CMK (cell line): ENCODE data around the gene COLQ.
"Not testable (repeated sequence)": the region's sequence is repeated elsewhere in the genome, so short reads cannot be mapped to it uniquely, and the experiment has no call there.

Experiments used
- DNase-seq: peaks from one replicate; pipeline ENCODE4 v3.0.0-alpha.2; 2010; ENCODE audit warnings: low read depth

Gene COLQ

DNA sequence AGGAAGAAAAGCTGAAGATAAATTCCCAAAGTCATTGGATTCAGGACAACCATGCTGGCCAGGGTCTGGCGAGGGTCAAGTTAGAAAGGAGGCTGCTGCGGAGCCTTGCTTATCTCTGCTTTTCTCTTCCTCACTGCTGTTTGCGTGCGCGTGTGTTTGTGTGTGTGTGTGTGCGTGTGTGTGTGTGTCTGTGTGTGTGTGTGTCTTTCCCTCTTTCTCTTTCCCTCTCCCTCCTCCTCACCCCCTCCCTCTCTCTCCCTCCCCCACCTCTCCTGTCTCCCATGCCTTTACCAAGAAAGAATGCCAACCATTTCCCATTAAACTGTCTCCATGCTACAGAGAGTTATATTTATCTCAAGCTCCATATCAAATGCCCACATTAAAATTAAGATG lies at the start of gene COLQ:
TSS of gene COLQ (minus strand) at position 134 of the 393 bp plus-strand sequence. CDS start at position 53, 81 bp downstream.
- no peak for DNase-seq

DNA sequence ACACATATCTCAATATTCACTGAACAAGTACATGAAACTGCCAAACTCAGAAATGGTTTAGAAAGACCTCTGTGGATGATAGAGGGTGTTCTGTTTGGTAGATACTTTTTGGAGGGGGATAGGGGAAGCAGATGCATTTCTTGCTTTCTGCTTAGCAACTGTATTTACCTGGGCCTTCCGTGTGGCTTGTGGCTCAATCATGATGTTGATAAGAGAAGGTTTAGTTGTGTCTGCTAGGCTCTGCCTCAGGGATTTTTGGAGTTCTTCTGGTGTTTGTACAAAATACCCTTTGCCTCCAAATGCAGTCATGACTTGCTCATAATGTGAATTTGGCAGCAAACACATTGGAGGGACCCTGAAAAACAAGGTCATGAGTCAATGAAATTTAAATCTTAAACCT lies 41.7 kb upstream of the COLQ start:
- no peak for DNase-seq

DNA sequence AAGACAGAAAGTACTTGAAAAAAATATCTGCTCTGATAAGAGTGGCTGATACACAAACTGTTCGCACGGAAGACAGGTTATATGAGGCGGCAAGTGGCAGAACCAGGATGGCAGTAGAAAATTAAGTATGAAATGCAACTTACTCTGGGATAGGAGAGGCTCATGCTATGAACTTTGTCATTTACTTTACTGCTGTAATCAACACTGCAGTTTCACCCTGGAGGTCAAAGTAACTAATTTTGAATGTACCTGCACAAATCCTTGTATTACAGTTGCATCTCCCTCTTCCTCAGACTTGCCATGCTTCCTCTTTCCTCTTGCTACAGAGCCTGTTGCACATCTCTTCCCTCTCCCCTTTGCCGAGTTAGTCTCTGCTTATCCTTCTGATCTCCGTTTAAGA lies 41.1 kb upstream of the COLQ start:
- no peak for DNase-seq

DNA sequence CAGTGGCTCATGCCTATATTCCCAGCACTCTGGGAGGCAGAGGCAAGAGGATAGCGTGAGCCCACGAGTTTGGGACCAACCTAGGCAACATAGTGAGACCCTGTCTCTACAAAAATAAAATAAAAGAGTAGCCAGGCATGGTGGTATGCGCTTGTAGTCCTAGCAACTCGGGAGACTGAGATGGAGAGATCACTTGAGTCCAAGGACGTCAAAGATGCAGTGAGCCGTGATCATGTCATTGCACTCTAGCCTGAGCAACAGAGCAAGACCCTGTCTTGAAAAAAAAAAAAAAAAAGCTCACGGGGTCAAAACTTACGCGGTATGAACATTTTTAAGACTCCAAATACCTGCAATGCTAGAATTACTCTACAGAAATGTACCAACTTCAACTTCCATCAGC lies 37.1 kb upstream of the COLQ start:
- DNase-seq: no peak

DNA sequence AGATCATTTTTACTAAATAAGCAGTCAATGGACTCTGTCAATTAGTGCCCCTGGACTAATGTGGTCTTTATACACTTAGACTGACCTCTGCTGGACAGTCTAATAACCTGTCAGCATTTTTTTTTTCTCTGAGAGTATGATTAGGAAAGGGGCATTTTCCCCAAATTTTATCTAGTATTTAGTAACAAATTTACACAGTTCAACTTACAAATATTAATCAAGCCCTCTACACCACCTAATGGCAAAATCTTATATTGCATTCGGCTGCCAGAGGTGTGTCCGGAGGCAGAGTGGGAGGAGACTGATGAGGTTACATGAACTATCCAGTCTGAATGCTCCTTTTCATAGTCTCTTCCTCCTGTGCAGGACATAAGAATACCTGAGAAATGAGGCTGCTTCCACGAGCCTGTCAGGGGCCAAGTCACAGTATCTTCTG lies 36.0 kb upstream of the COLQ start:
- peak; percentile 74 for DNase-seq

DNA sequence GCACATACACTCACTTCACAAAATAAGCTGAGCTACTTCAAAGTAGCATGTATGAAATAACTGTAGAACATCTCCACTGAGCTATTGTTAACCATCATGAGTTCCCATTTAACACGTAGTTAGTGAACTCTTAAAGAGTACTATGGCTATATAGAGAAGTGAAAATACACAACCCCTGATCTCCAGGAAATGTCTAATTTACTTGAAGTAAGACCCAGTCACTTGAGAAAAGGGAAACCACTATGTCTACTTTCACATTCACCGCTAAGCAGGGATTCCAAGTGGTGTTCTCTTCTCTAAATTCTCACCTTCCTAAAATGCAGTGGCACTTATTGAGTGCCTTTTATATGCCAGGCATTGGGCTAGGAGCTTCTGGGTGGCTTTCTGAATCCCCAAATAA lies 35.0 kb upstream of the COLQ start:
- DNase-seq: no peak

DNA sequence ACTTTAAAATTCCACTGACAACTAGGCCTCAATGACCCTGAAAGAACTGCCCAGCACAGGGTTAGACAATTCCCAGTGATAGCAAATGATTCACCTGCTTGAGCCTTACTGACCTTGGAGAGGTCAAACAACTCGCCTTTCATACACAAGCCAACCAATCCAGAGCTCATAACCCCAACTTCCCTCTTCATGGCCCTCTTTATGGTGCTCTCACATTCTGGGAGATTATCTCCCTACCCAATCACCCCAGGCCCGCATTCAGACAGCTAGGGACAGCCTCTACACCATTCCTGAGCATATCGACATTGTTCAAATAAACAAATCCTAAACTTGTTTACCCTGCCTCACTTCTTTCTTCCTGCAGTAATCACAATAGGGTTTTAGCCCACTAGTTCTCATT lies 32.2 kb upstream of the COLQ start:
- DNase-seq: no peak

DNA sequence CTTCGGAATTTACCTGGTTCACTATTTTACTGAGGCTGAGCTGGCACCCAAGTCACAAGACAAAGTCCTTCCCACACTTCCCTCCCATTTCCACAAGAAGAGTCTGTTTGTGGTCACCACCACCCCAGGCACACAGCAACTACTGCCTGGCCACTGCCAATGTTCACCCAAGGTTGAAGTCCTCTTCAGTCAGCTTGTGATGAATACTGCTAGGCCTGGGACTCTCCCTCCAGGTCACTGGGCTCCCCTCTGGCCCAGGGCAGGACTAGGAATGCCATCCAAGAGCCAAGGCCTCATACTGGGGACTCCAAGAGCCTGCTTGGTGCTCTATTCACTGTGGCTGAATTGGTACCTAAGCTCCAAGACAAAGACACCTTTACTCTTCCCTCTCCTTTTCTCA lies 30.4 kb upstream of the COLQ start:
- no peak for DNase-seq

DNA sequence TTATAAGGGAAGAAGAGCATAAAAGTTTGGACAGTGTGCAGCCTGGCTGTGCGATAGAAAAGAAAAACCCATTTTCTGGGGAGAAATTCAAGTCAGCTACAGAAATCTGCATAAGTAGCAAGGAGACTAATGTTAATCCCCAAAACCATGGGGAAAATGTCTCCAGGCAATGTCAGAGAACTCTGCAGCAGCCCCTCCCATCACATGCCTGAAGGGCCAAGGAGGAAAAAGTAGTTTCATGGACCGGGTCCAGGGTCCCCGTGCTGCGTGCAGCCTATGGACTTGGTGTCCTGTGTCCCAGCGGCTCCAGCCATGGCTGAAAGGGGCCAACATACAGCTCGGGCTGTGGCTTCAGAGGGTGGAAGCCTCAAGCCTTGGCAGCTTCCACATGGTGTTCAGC lies 28.3 kb upstream of the COLQ start:
- no peak for DNase-seq

DNA sequence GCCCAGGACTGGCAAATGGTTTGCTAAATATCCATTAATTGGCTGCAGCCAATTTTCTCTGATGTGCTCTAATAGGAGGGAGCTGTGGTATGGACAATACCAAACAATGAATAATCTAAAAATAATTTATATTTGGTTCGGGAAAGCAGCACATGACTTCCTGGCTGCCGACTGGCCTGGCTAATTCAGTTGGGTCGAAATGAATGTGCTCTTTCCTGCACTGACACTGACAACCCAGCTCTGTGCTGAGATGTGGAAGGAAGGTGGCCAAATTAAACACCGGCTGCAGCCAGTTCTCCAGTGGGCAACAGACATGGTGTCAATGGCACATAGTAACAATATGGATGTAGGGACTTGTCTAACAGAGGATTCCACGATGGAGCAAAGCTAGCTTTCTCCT lies 21.1 kb upstream of the COLQ start:
- DNase-seq: no peak

DNA sequence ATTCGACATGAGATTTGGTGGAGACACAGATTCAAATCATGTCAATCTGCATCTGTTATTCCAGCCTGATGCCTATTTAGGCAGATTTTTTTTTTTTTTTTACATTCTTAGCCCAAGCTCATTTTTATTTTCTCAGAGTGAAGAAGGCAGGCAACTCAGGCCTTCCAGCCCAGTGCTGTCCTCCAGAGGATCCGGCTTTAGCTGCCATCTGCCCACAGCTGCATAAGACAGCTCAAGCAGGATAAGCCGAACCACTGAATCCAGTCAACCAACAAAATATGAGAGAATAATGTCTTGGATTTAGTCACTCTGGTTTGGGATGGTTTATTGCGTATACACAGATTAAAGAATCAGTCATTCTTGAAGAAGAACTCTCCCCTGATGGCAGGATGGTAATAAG lies 19.9 kb upstream of the COLQ start:
- no peak for DNase-seq

DNA sequence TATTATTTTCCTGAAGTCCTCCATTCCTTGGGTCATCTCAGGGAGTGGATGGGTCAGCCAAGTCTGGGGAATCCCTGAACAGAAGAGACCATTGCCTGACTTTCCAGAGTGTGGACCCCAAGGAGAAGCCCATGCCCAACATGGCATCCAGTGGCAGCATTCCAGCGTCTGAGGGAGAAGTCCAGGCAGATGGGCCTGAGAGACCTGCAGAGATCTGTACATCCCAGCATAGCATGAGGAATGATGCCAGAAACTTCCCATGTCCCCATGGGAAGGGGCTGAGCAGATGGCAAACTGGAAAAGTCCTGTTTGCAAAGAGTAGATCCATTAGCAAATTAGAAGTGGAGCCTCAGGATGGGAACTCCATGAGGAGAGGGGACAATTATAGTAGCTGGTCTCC lies 17.6 kb upstream of the COLQ start:
- DNase-seq: no peak

DNA sequence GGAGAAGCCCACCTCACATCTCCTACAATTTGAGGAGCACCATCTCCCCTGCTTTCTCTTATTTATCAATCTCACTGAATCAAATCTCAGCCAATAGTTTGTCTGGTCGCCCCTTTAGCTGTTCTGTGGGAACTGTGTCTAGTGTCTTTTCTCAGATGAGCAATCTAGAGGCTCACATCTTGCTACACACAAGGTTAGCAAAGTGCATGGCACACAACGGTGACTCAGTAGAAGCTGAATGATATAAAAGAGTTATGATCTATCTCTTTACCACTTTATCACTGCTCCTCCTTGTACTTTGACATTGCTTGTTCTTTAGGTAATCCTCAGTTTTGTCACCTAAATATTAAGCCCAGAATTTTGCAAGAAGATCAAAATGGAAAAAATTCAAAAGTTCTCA lies 16.8 kb upstream of the COLQ start:
- no peak for DNase-seq

DNA sequence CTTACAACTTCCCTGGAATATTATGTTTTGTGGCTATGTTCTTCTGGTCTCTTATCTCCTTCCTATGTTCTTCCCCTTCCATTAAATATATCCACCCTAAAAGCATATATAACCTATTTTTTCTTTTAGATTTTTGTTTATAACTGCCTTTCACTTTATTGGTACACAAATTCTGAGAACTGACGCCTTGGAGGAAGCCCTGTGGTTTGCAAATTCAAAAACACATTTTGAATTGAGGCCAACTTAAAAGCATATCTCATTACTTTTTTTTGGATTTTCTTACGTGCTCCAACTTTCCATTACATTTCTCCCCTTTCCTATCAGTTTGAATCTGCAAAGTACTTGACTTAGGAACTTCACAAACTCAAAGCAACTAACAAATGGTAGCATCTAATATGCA lies 15.3 kb upstream of the COLQ start:
- DNase-seq: no peak

DNA sequence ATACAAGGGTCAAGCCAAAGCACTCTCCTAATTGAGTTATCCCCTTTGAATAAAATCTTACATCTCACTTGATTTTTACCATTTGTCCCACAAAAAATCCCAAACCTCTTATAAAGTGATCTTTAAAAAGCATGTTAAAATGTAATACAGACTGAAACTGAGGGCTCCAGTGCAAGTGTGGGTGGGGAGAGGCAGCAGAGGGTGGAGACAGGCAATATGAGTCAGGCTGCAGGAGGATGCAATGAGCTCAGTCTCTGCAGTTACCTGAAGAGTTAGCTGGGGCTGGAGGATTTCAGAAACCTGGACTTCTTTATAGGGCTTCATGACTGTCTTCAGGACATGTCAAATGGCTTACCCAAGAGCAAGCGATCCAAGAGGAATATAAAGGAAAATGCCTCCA lies 14.2 kb upstream of the COLQ start:
- DNase-seq: no peak

DNA sequence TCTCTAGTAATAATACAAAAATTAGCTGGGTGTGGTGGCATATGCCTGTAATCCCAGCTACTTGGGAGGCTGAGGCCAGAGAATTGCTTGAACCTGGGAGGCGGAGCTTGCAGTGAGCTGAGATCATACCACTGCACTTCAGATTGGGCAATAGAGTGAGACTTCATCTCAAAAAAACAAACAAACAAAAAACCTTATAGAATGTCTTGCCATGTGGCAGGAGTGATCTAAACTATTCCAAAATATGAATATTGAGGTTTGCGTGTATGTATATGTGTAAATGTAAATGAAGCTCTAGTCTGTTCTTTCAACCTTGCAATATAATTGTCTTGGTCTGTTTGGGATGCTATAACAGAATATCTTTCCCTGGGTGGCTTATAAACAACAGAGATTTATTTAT lies 11.1 kb upstream of the COLQ start:
- DNase-seq: not testable (repeated sequence)

DNA sequence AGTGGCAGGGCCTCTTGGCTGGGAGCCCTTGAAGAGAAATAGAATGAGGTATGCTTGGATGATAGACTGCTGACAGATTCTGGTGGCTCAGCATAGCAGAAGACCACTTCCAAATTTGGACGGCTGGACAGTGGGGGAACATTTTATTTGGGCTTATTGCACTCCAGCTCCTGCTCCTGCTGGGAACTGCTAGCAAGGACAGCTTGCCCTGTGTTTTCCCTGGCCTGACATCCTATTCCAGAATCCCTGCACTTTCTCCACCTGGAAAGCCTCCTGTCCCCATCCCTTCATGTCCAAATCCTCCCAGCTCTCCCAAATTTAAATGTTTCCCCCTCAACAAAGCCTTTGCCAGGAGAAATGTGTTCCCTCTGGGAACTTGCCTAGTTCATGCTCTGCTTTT lies 9.8 kb upstream of the COLQ start:
- DNase-seq: no peak

DNA sequence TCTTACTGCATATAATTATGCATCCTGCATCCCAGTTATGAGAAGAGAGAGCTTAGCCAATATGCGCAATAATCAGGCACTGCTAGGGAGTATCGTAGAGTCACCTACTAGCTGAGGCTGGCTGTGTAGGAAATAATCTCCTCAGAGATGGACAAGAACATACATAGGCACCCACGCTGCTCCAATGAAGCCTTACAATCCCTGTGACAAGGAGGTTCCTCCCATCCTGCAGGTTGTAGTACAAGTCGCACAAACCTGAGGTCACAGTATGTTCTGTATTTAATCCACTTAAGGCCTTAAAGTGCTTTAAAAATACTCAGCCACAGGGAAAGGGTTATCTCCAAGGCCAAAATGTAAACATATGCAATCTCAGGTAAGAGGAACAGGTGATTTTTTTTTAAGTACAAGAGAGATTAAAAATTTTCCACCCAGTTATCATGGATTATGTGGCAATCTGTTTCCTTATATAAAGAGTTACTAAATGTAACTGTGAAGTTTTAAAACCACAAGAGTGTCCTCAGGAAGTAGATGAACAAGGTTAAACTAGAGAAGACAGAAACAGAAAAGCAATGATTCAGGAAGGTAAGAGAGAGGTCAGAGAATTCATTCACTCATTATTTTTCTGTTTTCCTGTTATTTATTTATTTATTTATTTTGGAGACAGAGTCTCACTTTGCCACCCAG lies 7.5 kb upstream of the COLQ start:
- no peak for DNase-seq

DNA sequence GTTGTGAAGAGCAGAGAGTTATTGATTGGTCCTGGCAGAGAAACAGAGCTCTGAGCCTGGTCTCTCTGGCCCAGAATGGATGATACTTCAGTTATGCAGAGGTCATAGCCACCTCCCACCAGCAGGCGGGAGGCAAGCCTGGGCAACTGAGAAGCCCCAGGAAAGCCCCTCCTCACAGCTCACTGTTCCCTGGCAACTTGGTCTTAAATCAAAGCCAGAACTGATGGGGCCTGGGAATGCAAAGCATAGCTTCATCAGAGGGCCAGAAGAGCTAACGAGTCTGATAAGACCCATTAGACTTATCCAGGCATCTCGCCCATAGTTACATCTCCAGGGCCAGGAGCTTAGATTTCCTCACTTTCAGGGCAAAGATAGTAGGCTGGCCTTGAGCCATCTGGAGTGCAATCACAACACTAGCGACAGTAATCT lies 5.5 kb upstream of the COLQ start:
- DNase-seq: no peak

DNA sequence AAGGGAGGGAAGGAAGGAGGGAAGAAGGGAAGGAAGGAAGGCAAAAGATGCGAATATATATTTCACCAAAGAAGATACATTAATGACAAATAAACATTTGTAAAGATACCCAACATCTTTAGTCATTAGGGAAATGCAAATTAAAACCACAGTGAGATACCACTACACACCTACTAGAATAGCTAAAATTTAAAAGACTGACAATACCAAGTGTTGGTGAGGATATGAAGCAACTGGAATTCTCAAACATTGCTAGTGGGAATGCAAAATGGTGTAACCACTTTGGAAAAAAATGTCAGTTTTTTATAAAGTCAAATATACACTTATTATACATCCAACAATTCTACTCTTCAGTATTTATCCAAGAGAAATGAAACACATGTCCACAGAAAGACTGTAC lies 4.3 kb upstream of the COLQ start:
- no peak for DNase-seq

DNA sequence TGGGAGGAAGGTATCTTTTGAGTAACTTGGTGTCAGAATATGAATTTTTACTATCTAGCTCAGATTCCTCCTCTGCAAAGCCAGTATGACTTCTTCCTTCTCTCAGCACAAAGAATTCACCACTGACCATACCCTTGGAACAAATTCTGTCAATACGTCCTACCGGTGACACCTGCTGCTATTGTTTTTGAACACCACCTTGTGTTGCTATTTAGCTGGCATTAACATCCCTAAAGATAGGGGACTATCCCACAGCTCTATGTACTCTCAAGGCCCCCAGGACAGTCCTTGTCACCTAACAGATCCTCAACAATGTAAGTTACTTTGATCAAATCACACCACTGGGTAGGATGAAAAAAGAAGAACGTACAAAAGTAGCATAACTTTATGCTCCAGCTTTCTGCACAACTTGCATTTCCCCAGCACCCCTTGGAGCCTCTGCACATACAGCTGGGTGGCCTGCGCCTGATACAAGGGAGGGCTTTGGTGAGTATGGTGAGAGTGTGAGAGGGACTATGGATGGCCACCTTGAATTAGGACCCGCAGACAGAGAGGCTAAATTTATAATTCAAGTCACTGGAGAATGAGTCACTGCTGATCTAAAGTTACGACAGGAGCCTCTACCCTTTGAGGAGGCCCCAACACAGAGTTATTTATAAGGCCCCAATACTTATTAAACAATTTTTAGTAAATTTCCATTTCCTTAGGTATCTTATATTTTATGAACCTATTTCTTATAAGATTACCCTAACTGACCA lies 2.3 kb upstream of the COLQ start:
- no peak for DNase-seq

DNA sequence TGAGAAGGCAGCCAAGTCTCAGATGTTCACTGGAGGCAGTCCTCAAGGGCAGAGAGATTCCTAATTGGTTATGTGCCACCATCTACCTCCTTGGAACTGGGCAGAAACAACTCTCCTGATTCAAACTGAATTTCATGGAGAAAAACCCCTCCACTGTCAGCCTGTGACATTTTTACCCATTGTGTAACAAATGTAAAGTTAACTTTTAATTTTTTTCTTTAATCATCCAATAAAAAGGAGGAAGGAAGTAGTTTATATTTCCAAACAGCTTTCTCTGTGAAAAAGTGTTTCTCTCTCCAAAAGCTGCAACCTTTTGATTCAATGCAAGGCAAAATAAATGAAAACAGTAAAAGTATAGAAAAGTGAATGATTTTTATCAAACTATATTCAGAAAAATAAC lies 510 bp upstream of the COLQ start:
- DNase-seq: no peak

DNA sequence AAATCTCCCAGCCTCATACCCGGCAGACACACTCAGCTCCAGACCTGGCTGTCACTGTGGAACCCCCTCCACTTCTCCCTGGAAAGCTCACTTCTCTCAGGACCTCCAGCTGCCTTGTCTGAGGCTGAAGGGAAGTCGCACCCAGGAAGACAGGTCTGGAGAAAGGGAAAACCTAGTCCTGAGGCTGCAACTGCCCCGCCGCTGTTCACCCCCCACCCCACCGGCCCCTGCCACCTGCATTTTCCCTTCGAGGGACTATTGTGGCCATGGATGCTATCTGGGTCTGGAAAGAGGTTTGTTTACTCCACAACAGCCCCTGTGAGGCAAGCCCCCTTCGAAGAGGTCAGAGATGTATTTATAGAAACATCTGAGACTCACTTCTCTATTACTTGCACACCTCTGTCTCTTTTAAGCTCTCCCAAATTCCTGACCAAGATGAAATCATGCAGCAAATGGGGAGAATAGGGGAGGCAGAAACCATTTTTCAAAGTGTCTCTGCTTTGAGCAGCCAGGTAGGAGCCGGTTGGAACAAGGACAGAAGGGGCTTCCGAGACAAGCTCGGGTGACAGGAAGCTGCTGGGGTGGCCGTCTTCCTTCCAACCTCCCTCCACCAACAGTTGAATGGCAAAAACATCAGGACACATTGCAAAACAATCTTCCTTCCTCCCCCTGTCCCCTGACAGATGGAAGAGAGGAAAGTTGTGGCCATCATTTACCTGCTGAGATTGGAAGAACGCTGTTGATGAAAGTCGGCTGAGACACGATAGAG lies 518 bp downstream of the COLQ start:
- no peak for DNase-seq
